IMR-90 (cell line): ENCODE measurements around the gene DDX27. TPM values are rescaled to one million over a fixed set of nuclear protein-coding genes. Genes with fewer than 3 reads are reported as not detected.

Experiments used
- ATAC-seq: fragments of 200-7000 bp; cut with Tn5 transposase; 2 replicates; pipeline ENCODE4 v1.9.1; 2020; ENCODE audit warnings: low read depth, mild to moderate bottlenecking, moderate library complexity
- BruUV-seq: library from RNA; stranded (reverse); fragments of 400-500 nt; replicated peaks from 2 replicates; lab custom pipeline; 2021; lab: Mats Ljungman, UMichigan
- CTCF ChIA-PET: fragments of 300-600 bp; formaldehyde crosslinking; extraction: SDS; loops from one replicate; lab custom pipeline; 2021; ENCODE audit warnings: antibody characterized with exemption; lab: Yijun Ruan, JAX
- POLR2A ChIA-PET: fragments of 300-600 bp; sonication (Branson Sonifier 250); formaldehyde crosslinking; loops from one replicate; lab custom pipeline; 2022; ENCODE audit warnings: antibody characterized with exemption; ENCODE audit not compliant: unreplicated experiment; lab: Charles Lee
- DNase-seq: peaks from one replicate; pipeline ENCODE4 v3.0.0; 2013
- H2AFZ ChIP-seq: replicated peaks from 2 replicates; pipeline ENCODE3; 2013; ENCODE audit warnings: low read length, mild to moderate bottlenecking; ENCODE audit not compliant: poor library complexity
- H2AK5ac ChIP-seq: 2 replicates; pipeline ENCODE4 v1.6.1; 2013; ENCODE audit warnings: low read depth, low read length, inconsistent platforms
- H2AK9ac ChIP-seq: replicated peaks from 2 replicates; pipeline ENCODE3; 2013; ENCODE audit warnings: mild to moderate bottlenecking, low read depth, low read length, moderate library complexity; ENCODE audit not compliant: poor library complexity
- H2BK120ac ChIP-seq: 2 replicates; pipeline ENCODE4 v1.6.1; 2013; ENCODE audit warnings: low read depth, low read length, inconsistent platforms
- H2BK15ac ChIP-seq: 3 replicates; pipeline ENCODE4 v1.6.1; 2013; ENCODE audit warnings: low read depth, low read length, inconsistent platforms
- H2BK20ac ChIP-seq: 2 replicates; pipeline ENCODE4 v1.6.1; 2013; ENCODE audit warnings: low read depth, mild to moderate bottlenecking, inconsistent platforms, low read length, moderate library complexity
- H2BK5ac ChIP-seq: 2 replicates; pipeline ENCODE4 v1.6.1; 2013; ENCODE audit warnings: mild to moderate bottlenecking, low read depth, low read length, inconsistent platforms; ENCODE audit not compliant: poor library complexity, severe bottlenecking
- H3K14ac ChIP-seq: replicated peaks from 2 replicates; pipeline ENCODE4 v1.6.1; 2013; ENCODE audit warnings: low read depth, low read length, inconsistent platforms
- H3K18ac ChIP-seq: 2 replicates; pipeline ENCODE4 v1.6.1; 2013; ENCODE audit warnings: low read depth, low read length, control low read depth
- H3K23ac ChIP-seq: 2 replicates; pipeline ENCODE4 v1.6.1; 2013; ENCODE audit warnings: low read depth, low read length, inconsistent platforms
- H3K27ac ChIP-seq: 2 replicates; pipeline ENCODE4 v1.5.1; 2013; ENCODE audit warnings: mild to moderate bottlenecking, control low read depth, low read length; ENCODE audit not compliant: insufficient read depth
- H3K27me3 ChIP-seq: 2 replicates; pipeline ENCODE4 v1.6.1; 2013; ENCODE audit warnings: low read length; ENCODE audit not compliant: control insufficient read depth, insufficient read depth
- H3K36me3 ChIP-seq: 2 replicates; pipeline ENCODE4 v1.6.1; 2013; ENCODE audit warnings: low read length, mixed read lengths; ENCODE audit not compliant: control insufficient read depth, insufficient read depth
- H3K4ac ChIP-seq: 2 replicates; pipeline ENCODE4 v1.6.1; 2013; ENCODE audit warnings: low read depth, low read length, inconsistent platforms
- H3K4me1 ChIP-seq: 2 replicates; pipeline ENCODE4 v1.6.1; 2013; ENCODE audit warnings: low read length, mixed read lengths; ENCODE audit not compliant: control insufficient read depth, insufficient read depth
- H3K4me2 ChIP-seq: 2 replicates; pipeline ENCODE4 v1.6.1; 2013; ENCODE audit warnings: low read depth, mild to moderate bottlenecking, control low read depth, low read length, moderate library complexity
- H3K4me3 ChIP-seq: 2 replicates; pipeline ENCODE4 v1.5.1; 2013; ENCODE audit warnings: low read depth, mild to moderate bottlenecking, control low read depth, low read length, moderate library complexity; ENCODE audit not compliant: insufficient read depth
- H3K56ac ChIP-seq: 2 replicates; pipeline ENCODE4 v1.6.1; 2013; ENCODE audit warnings: low read length, inconsistent platforms; ENCODE audit not compliant: insufficient read depth; ENCODE audit errors: extremely low read depth
- H3K79me1 ChIP-seq, 2 experiments: 2 replicates each; pipeline ENCODE4 v1.6.1; 2013; ENCODE audit warnings: low read length in 2 of 2, inconsistent platforms in 1 of 2, low read depth in 1 of 2
- H3K9ac ChIP-seq: 2 replicates; pipeline ENCODE4 v1.6.1; 2013; ENCODE audit warnings: low read depth, low read length, control low read depth
- H3K9me1 ChIP-seq: 2 replicates; pipeline ENCODE4 v1.6.1; 2013; ENCODE audit warnings: low read length, inconsistent platforms; ENCODE audit not compliant: insufficient read depth
- H3K9me3 ChIP-seq: 2 replicates; pipeline ENCODE4 v1.6.1; 2013; ENCODE audit warnings: low read length; ENCODE audit not compliant: control insufficient read depth, insufficient read depth
- H4K20me1 ChIP-seq: 2 replicates; pipeline ENCODE4 v1.6.1; 2013; ENCODE audit warnings: low read length, inconsistent platforms; ENCODE audit not compliant: insufficient read depth
- H4K5ac ChIP-seq: 2 replicates; pipeline ENCODE4 v1.6.1; 2013; ENCODE audit warnings: mild to moderate bottlenecking, low read depth, low read length, control low read depth
- H4K8ac ChIP-seq, 2 experiments: 2 replicates each; pipeline ENCODE4 v1.6.1; 2013; ENCODE audit warnings: low read depth in 2 of 2, low read length in 2 of 2, control low read depth in 1 of 2, inconsistent platforms in 1 of 2
- H4K91ac ChIP-seq: 2 replicates; pipeline ENCODE4 v1.6.1; 2013; ENCODE audit warnings: low read depth, low read length, inconsistent platforms; ENCODE audit not compliant: insufficient read depth
- CEBPB ChIP-seq: IDR thresholded peaks from 2 replicates; pipeline ENCODE4 v1.6.1; 2012; ENCODE audit warnings: low read depth, low read length, improper control_type of control experiment
- MAFK ChIP-seq: IDR thresholded peaks from 2 replicates; pipeline ENCODE4 v1.6.1; 2012; ENCODE audit warnings: low read depth, low read length, improper control_type of control experiment
- MAZ ChIP-seq: IDR thresholded peaks from 2 replicates; pipeline ENCODE4 v1.6.1; 2012; ENCODE audit warnings: low read depth, mild to moderate bottlenecking, low read length, improper control_type of control experiment, moderate library complexity, borderline replicate concordance
- MXI1 ChIP-seq: IDR thresholded peaks from 2 replicates; pipeline ENCODE4 v1.6.1; 2012; ENCODE audit warnings: low read depth, mild to moderate bottlenecking, low read length, moderate library complexity, borderline replicate concordance
- RAD21 ChIP-seq: IDR thresholded peaks from 2 replicates; pipeline ENCODE4 v1.6.1; 2012; ENCODE audit warnings: low read length, improper control_type of control experiment
- RCOR1 ChIP-seq: IDR thresholded peaks from 2 replicates; pipeline ENCODE4 v1.6.1; 2012; ENCODE audit warnings: mild to moderate bottlenecking, low read length, improper control_type of control experiment; ENCODE audit not compliant: insufficient replicate concordance
- RFX5 ChIP-seq: IDR thresholded peaks from 2 replicates; pipeline ENCODE4 v1.8.0; 2012; ENCODE audit warnings: low read depth, mild to moderate bottlenecking, low read length, moderate library complexity
- WGBS, 2 experiments: methylation state at CpG; one replicate each; pipeline versions ENCODE4 v1.1.5 to v1.1.7; 2013; ENCODE audit warnings: missing lambda C conversion rate in 2 of 2; ENCODE audit not compliant: insufficient read length in 1 of 2; ENCODE audit errors: extremely low coverage in 2 of 2; 5-methylcytosine and 5-hydroxymethylcytosine counted together
- dilution Hi-C: fragments of 300-500 bp; cut with HindIII; formaldehyde crosslinking; loops from one replicate; pipeline ENCODE4 v1.14.3; 2018; ENCODE audit warnings: low sequenced_read_pairs; ENCODE audit not compliant: unreplicated experiment
- in situ Hi-C: fragments of 300-500 bp; cut with MboI; formaldehyde crosslinking; loops from 3 replicates; pipeline ENCODE4 v1.14.3; 2019; ENCODE audit warnings: low sequenced_read_pairs, inconsistent platforms, mixed read lengths
- intact Hi-C: fragments of 100-400 bp; cut with micrococcal nuclease; formaldehyde crosslinking; loops from 2 replicates; pipeline ENCODE4 v1.10.0; 2022
- polyA plus RNA-seq, 3 experiments: library from polyadenylated mRNA; depleted of rRNA; stranded (reverse); fragments of >200 nt; gene quantifications; 2 replicates each; pipeline ENCODE4 v1.2.3, GENCODE V29; 2012; ENCODE audit warnings: low replicate concordance in 1 of 3
- total RNA-seq: library from RNA; depleted of rRNA; stranded (reverse); fragments of >200 nt; gene quantifications from 2 replicates; pipeline ENCODE4 v1.2.3, GENCODE V29; 2012

The DDX27 gene
- total and polyA plus RNA-seq, 2 of the 4 experiments (the other 2 are of a cell fraction), result 33.2 to 36.7 TPM

- H3K9ac ChIP-seq, result peak overlapping the region; percentile 87
- no TSS peak for BruUV-seq
- peaks cover 4% of the 10 kb centered on the region; the same call in 1 of the 2 replicates for H3K4me1 ChIP-seq
- dilution Hi-C loops (no loop called here), in situ Hi-C loops (no loop called here), intact Hi-C loops (loop anchor here (1.0 kb wide), 1 partner anchor 9 kb away; no protein-coding TSS in a partner anchor)
- peaks cover 9% of the 10 kb centered on the region; the same call in 1 of the 2 replicates for H3K9me3 ChIP-seq
- peak overlapping the region; percentile 91 for H2AK5ac ChIP-seq
- H3K36me3 ChIP-seq, result peaks cover 46% of the 10 kb centered on the region
- CTCF ChIA-PET, result interaction anchor here (0.9 to 1.0 kb wide), 2 partner anchors 10 to 31 kb away, joined by 3 to 4 read pairs; no protein-coding TSS in a partner anchor
- H3K9me1 ChIP-seq, result peaks cover 7% of the 10 kb centered on the region; the same call in 1 of the 2 replicates
- peaks cover 62% of the 10 kb centered on the region for H4K20me1 ChIP-seq
- H3K27me3 ChIP-seq, result no peaks in the 10 kb centered on the region
- peak overlapping the region; percentile 62 for H3K18ac ChIP-seq
- POLR2A ChIA-PET, result no interaction called here
- peak overlapping the region; percentile 79 for H2BK5ac ChIP-seq
- DNase-seq (no peak), ATAC-seq (peak; percentile 0; the same call in 1 of the 2 replicates)
- no peak for TF ChIP-seq MAFK
- TF ChIP-seq RFX5, result no peak
- TF ChIP-seq CEBPB, result no peak
- no peak for TF ChIP-seq RCOR1
- no peak for TF ChIP-seq RAD21
- TF ChIP-seq MXI1, result no peak
- TF ChIP-seq MAZ, result no peak
- H2BK15ac ChIP-seq, result peak overlapping the region; percentile 3; the same call in 1 of the 3 replicates
- peak overlapping the region; percentile 36; the same call in 1 of the 2 replicates for H2BK120ac ChIP-seq
- peak overlapping the region; percentile 96 for H3K23ac ChIP-seq
- no peak overlapping the region for H2BK20ac ChIP-seq
- 1% methylated on average over 12 of the region's 31 CpGs; no CpG with 5 or more reads in 1 of the 2 experiments for WGBS, 2 experiments
- peak overlapping the region; percentile 96 for H3K14ac ChIP-seq
- peak overlapping the region; percentile 98 for H3K4me2 ChIP-seq
- peak overlapping the region; percentile 74 for H3K56ac ChIP-seq
- H4K91ac ChIP-seq, result peak overlapping the region; percentile 65
- peak overlapping the region; percentile 91 for H3K4ac ChIP-seq
- H2AFZ ChIP-seq, result peak overlapping the region; percentile 99
- H4K5ac ChIP-seq, result peak overlapping the region; percentile 65
- H4K8ac ChIP-seq, result peak overlapping the region; percentile 37 to 72; a peak in 2 of 4 replicates
- H2AK9ac ChIP-seq, result peak overlapping the region; percentile 98
- H3K79me1 ChIP-seq, result peaks cover 27 to 61% of the 10 kb centered on the region in 2 experiments
- H3K4me3 ChIP-seq, result peak overlapping the region; percentile 53
- peak overlapping the region; percentile 85 for H3K27ac ChIP-seq
Measured at GRCh38 chr20:49276961-49277785, 58.0 kb downstream of the DDX27 start.
